ENCODE results near the gene TRIM46.

DNA sequence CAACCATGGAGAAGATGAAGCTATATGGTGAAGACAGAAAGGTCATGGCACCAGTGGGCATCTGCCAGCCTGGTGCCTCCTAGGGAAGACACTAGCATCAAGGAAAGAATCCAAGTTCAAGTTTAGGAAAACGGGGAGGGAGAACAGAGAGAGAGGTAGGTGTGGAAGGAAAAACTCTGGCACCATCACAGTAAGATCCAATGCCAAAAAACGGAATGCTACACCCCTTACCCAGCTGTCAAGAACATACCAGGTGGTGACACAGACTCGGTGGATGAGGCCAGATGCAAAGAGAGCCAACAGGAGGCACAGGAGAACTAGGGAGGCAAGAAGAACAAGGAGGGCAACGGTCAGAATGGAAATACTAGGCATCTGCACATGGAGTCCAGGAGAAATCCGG, 4.1 kb upstream of the TRIM46 start:
- TF ChIP-seq, protein P1, sequence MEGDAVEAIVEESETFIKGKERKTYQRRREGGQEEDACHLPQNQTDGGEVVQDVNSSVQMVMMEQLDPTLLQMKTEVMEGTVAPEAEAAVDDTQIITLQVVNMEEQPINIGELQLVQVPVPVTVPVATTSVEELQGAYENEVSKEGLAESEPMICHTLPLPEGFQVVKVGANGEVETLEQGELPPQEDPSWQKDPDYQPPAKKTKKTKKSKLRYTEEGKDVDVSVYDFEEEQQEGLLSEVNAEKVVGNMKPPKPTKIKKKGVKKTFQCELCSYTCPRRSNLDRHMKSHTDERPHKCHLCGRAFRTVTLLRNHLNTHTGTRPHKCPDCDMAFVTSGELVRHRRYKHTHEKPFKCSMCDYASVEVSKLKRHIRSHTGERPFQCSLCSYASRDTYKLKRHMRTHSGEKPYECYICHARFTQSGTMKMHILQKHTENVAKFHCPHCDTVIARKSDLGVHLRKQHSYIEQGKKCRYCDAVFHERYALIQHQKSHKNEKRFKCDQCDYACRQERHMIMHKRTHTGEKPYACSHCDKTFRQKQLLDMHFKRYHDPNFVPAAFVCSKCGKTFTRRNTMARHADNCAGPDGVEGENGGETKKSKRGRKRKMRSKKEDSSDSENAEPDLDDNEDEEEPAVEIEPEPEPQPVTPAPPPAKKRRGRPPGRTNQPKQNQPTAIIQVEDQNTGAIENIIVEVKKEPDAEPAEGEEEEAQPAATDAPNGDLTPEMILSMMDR (conservative IDR thresholded peaks at IDR 0.05): no peak
- TF ChIP-seq EZH2 (IDR thresholded peaks at IDR 0.05; ENCODE audit: low read depth): no peak
